NCI-H2029 treated with DMSO at 0.1 percent for 48 hours (cell line): ENCODE results near the gene OPTN.
"Not testable (repeated sequence)": the region's sequence is repeated elsewhere in the genome, so short reads cannot be mapped to it uniquely, and the experiment has no call there.

ENCODE experiments used
- DNase-seq: peaks from one replicate; lab custom pipeline; 2025; lab: John Stamatoyannopoulos, UW

OPTN gene

GRCh38 chr10:13099666-13100348 lies at the start of gene OPTN:
Gene OPTN, plus strand, starts transcription at chr10:13100163. Its CDS starts 8,960 bp downstream, at chr10:13109123.
- DNase-seq, result no peak

GRCh38 chr10:13051126-13051694 lies 48.8 kb upstream of the OPTN start:
- no peak for DNase-seq

- not testable (repeated sequence) for DNase-seq
These were observed 46.8 kb upstream of the OPTN start for GRCh38 chr10:13053208-13053607.

GRCh38 chr10:13053794-13054462 lies 46.0 kb upstream of the OPTN start:
- peak; percentile 42 for DNase-seq

GRCh38 chr10:13054844-13055243 lies 45.1 kb upstream of the OPTN start:
- DNase-seq, result no peak

GRCh38 chr10:13056456-13057077 lies 43.4 kb upstream of the OPTN start:
- no peak for DNase-seq

GRCh38 chr10:13062803-13063202 lies 37.2 kb upstream of the OPTN start:
- DNase-seq, result no peak

- DNase-seq, result no peak
These were observed 33.4 kb upstream of the OPTN start for GRCh38 chr10:13066527-13066926.

GRCh38 chr10:13067431-13067830 lies 32.5 kb upstream of the OPTN start:
- no peak for DNase-seq

- DNase-seq, result no peak
These were observed 31.9 kb upstream of the OPTN start for GRCh38 chr10:13068071-13068470.

- no peak for DNase-seq
These were observed 31.5 kb upstream of the OPTN start for GRCh38 chr10:13068484-13068883.

- no peak for DNase-seq
These were observed 27.6 kb upstream of the OPTN start for GRCh38 chr10:13072339-13072738.

- DNase-seq, result peak; percentile 17
These were observed 25.2 kb upstream of the OPTN start for GRCh38 chr10:13074563-13075451.

- DNase-seq, result no peak
These were observed 20.8 kb upstream of the OPTN start for GRCh38 chr10:13078912-13079775.

GRCh38 chr10:13079776-13080050 lies 20.2 kb upstream of the OPTN start:
- no peak for DNase-seq

GRCh38 chr10:13080643-13081042 lies 19.3 kb upstream of the OPTN start:
- DNase-seq, result no peak

GRCh38 chr10:13083700-13084099 lies 16.3 kb upstream of the OPTN start:
- DNase-seq, result not testable (repeated sequence)

- no peak for DNase-seq
These were observed 13.9 kb upstream of the OPTN start for GRCh38 chr10:13086056-13086455.

GRCh38 chr10:13087601-13087985 lies 12.4 kb upstream of the OPTN start:
- DNase-seq, result no peak

GRCh38 chr10:13087986-13088618 lies 11.9 kb upstream of the OPTN start:
- DNase-seq, result no peak

- no peak for DNase-seq
These were observed 10.6 kb upstream of the OPTN start for GRCh38 chr10:13089345-13089744.
